Panc1 (cell line): Measurements from ENCODE around the gene SDK1. TPM values are rescaled to one million over a fixed set of nuclear protein-coding genes. Genes with fewer than 3 reads are reported as not detected.
"Not testable (repeated sequence)": the region's sequence is repeated elsewhere in the genome, so short reads cannot be mapped to it uniquely, and the experiment has no call there.

Source experiments
- ATAC-seq: fragments of 200-7000 bp; cut with Tn5 transposase; 2 replicates; pipeline ENCODE4 v1.9.1; 2020; ENCODE audit warnings: mild to moderate bottlenecking, moderate library complexity
- BruUV-seq: library from RNA; stranded (reverse); fragments of 400-500 nt; replicated peaks from 2 replicates; lab custom pipeline; 2021; lab: Mats Ljungman, UMichigan
- CTCF ChIA-PET: fragments of 300-600 bp; sonication (Branson Sonifier 250); formaldehyde crosslinking; loops from one replicate; lab custom pipeline; 2022; ENCODE audit warnings: antibody characterized with exemption; lab: Charles Lee
- POLR2A ChIA-PET: fragments of 300-600 bp; sonication (Branson Sonifier 250); formaldehyde crosslinking; loops from one replicate; lab custom pipeline; 2022; ENCODE audit warnings: antibody characterized with exemption; lab: Charles Lee
- DNase-seq: peaks from one replicate; pipeline ENCODE4 v3.0.0-alpha.2; 2010; ENCODE audit warnings: low read depth, low spot score
- H3K27ac ChIP-seq: 2 replicates; pipeline ENCODE4 v1.5.1; 2011; ENCODE audit warnings: mild to moderate bottlenecking, low read length, inconsistent platforms
- H3K27me3 ChIP-seq: fragments of 200-500 bp; sonication (Bioruptor generic); 2 replicates; pipeline ENCODE4 v1.6.0; 2014; ENCODE audit warnings: low read length, inconsistent platforms; ENCODE audit not compliant: control insufficient read depth, insufficient read depth
- H3K36me3 ChIP-seq: fragments of 200-500 bp; sonication (Bioruptor generic); 2 replicates; pipeline ENCODE4 v1.5.1; 2014; ENCODE audit warnings: inconsistent platforms, mild to moderate bottlenecking, low read length, moderate library complexity; ENCODE audit not compliant: control insufficient read depth, insufficient read depth
- H3K4me1 ChIP-seq: 2 replicates; pipeline ENCODE4 v1.5.1; 2011; ENCODE audit warnings: inconsistent platforms, mild to moderate bottlenecking, low read length, moderate library complexity; ENCODE audit not compliant: control insufficient read depth, insufficient read depth
- H3K4me3 ChIP-seq, 2 experiments: 2 replicates each; pipeline ENCODE4 v1.5.1; 2011 to 2012; ENCODE audit warnings: low read depth in 2 of 2, low read length in 2 of 2, mild to moderate bottlenecking in 2 of 2, inconsistent platforms in 1 of 2, moderate library complexity in 1 of 2
- H3K9me3 ChIP-seq: fragments of 200-500 bp; sonication (Bioruptor generic); 2 replicates; pipeline ENCODE4 v1.5.1; 2014; ENCODE audit warnings: low read depth, mild to moderate bottlenecking, inconsistent platforms, low read length, moderate library complexity; ENCODE audit not compliant: control insufficient read depth, insufficient read depth
- CTCF ChIP-seq: fragments of 450-650 bp; IDR thresholded peaks from 2 replicates; pipeline ENCODE4 v1.5.1; 2017; ENCODE audit warnings: mild to moderate bottlenecking
- POLR2AphosphoS5 ChIP-seq: IDR thresholded peaks from 2 replicates; pipeline ENCODE4 v1.6.1; 2012; ENCODE audit warnings: mild to moderate bottlenecking, low read depth, low read length, moderate library complexity
- REST ChIP-seq, 2 experiments: IDR thresholded peaks; 2 replicates each; pipeline ENCODE4 v1.6.1; 2011 to 2012; ENCODE audit warnings: low read depth in 2 of 2, control low read depth in 1 of 2, low read length in 1 of 2, mild to moderate bottlenecking in 1 of 2, moderate library complexity in 1 of 2; ENCODE audit not compliant: insufficient read depth in 1 of 2
- SIN3A ChIP-seq: IDR thresholded peaks from 2 replicates; pipeline ENCODE4 v1.6.1; 2012; ENCODE audit warnings: low read depth, mild to moderate bottlenecking, low read length, moderate library complexity, borderline replicate concordance; ENCODE audit not compliant: insufficient read depth
- TCF7L2 ChIP-seq: IDR thresholded peaks from 2 replicates; pipeline ENCODE4 v1.6.1; 2011; ENCODE audit warnings: mild to moderate bottlenecking, low read depth, low read length, inconsistent platforms
- in situ Hi-C: cut with HindIII; loops from 2 replicates; pipeline ENCODE4 v1.10.0; 2016; ENCODE audit warnings: low sequenced_read_pairs, low pct_unique_long_range_greater_than_20kb
- intact Hi-C: fragments of 100-400 bp; cut with micrococcal nuclease; formaldehyde crosslinking; loops from one replicate; pipeline ENCODE4 v1.10.0; 2022; ENCODE audit not compliant: unreplicated experiment
- total RNA-seq: library from RNA; stranded (reverse); gene quantifications from one replicate; pipeline ENCODE4 v1.2.1, GENCODE V29; 2021; ENCODE audit not compliant: unreplicated experiment

SDK1 gene
- total RNA-seq, 1 experiment from 2014 or later = 47.4 TPM

- no peaks in the 10 kb centered on the region for H3K27me3 ChIP-seq
- in situ Hi-C loops (no loop called here), intact Hi-C loops (no loop called here)
- DNase-seq = no peak
- no peaks in the 10 kb centered on the region for H3K4me1 ChIP-seq
- peaks cover 7% of the 10 kb centered on the region; the same call in 1 of the 2 replicates for H3K9me3 ChIP-seq
- POLR2A ChIA-PET = no interaction called here
- no peak for ATAC-seq
- CTCF ChIA-PET = no interaction called here
- no peaks in the 10 kb centered on the region for H3K36me3 ChIP-seq
- H3K27ac ChIP-seq = no peak overlapping the region
- H3K4me3 ChIP-seq = no peak overlapping the region
- TF ChIP-seq CTCF (no peak), POLR2AphosphoS5 (no peak), TCF7L2 (no peak)
- no TSS peak for BruUV-seq
Observed at GRCh38 chr7:4093483-4093882, 792.4 kb downstream of the SDK1 start.

- in situ Hi-C loops, H3K27ac ChIP-seq, H3K9me3 ChIP-seq, H3K27me3 ChIP-seq, POLR2A ChIA-PET, CTCF ChIA-PET, ATAC-seq, BruUV-seq, H3K4me3 ChIP-seq, H3K36me3 ChIP-seq, DNase-seq, intact Hi-C loops, H3K4me1 ChIP-seq: not testable (repeated sequence)
Observed at GRCh38 chr7:4094158-4094557, 793.1 kb downstream of the SDK1 start.

GRCh38 chr7:4097001-4097609 is 796.1 kb downstream of the SDK1 start:
- H3K4me3 ChIP-seq = no peak overlapping the region
- no peaks in the 10 kb centered on the region for H3K36me3 ChIP-seq
- ChIA-PET CTCF (no interaction called here), POLR2A (no interaction called here)
- no peak overlapping the region for H3K27ac ChIP-seq
- no peak for DNase-seq
- H3K4me1 ChIP-seq = no peaks in the 10 kb centered on the region
- in situ Hi-C loops = no loop called here
- no peak for TF ChIP-seq REST (IDR thresholded peaks at IDR 0.05; ENCODE audit: insufficient read depth in 1 of 2, low read depth in 2 of 2, low read length in 1 of 2)
- TF ChIP-seq SIN3A = no peak
- no peak for TF ChIP-seq POLR2AphosphoS5
- TF ChIP-seq TCF7L2 = no peak
- no peak for TF ChIP-seq CTCF
- no peaks in the 10 kb centered on the region for H3K27me3 ChIP-seq
- H3K9me3 ChIP-seq = no peaks in the 10 kb centered on the region
- no TSS peak for BruUV-seq
- ATAC-seq = no peak; the same call in 1 of the 2 replicates
- intact Hi-C loops = no loop called here
